Activated naive CD4-positive, alpha-beta T cell treated with anti-CD3 and anti-CD28 coated beads, Interleukin-2, amount 10 ng/mL, durations not matched to agents 7 days and 5 days (primary cell): Measurements from ENCODE around the gene GPANK1.

Experiments used
- CTCF ChIA-PET: fragments of 350-600 bp; sonication (Branson Sonifier 250); formaldehyde crosslinking; loops from one replicate; lab custom pipeline; 2021; ENCODE audit warnings: antibody characterized with exemption; lab: Charles Lee
- DNase-seq: peaks from one replicate; pipeline ENCODE4 v3.0.0-alpha.2; 2020
- H3K27ac Mint-ChIP-seq: one replicate; pipeline ENCODE4 v1.8.0; 2021; ENCODE audit warnings: mild to moderate bottlenecking, moderate library complexity, mixed read lengths
- H3K27me3 Mint-ChIP-seq: one replicate; pipeline ENCODE4 v1.8.0; 2021; ENCODE audit warnings: mild to moderate bottlenecking, mixed read lengths
- H3K36me3 Mint-ChIP-seq: one replicate; pipeline ENCODE4 v1.8.0; 2021; ENCODE audit warnings: mixed read lengths
- H3K4me1 Mint-ChIP-seq: one replicate; pipeline ENCODE4 v1.8.0; 2021; ENCODE audit warnings: mixed read lengths
- H3K4me3 Mint-ChIP-seq: one replicate; pipeline ENCODE4 v1.8.0; 2021; ENCODE audit warnings: mild to moderate bottlenecking, moderate library complexity, mixed read lengths
- H3K9me3 Mint-ChIP-seq: one replicate; pipeline ENCODE4 v1.8.0; 2021; ENCODE audit warnings: mixed read lengths

The GPANK1 gene

DNA sequence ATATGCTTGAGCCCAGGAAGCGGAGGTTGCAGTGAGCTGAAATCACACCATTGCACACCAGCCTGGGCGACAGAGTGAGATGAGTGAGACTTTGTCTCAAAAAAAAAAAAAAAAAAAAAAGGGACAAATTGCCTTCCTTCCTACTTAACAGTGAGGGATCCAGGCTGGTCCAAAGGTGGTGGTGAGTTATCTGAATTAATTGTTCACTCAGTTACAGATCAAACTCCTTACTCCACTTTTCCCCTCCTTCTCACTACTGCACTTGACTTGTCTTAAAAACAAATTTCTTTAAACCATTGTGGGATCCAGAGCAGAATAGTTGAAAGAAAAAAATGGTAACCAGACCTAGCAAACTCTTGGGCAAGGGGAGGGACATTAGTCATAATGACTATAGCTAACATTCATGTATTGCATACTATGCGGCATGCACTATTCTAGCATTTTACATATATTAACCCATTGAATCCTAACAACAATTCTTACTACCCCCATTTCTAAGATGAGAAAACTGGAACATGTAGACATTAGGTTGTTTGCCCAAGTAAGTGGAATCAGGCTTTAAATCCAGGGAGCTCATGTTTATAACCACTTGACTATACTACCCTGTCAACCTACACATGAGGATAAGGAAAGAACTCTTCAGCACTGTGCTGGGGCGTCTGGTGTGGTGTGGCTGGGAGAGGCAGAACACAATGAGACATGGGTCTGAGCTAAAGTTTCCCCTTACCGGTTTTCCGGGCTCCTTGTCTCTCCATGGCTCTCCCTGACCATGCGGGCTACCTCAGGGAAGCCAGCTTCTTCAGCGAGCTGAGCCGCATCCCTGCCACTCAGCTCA lies 1.5 kb downstream of the GPANK1 start:
- Mint-ChIP-seq H3K4me3 (peak overlapping the region; percentile 100), H3K4me1 (peaks cover 89% of the 10 kb centered on the region), H3K27ac (peak overlapping the region; percentile 98), H3K36me3 (peaks cover 67% of the 10 kb centered on the region), H3K27me3 (no peaks in the 10 kb centered on the region), H3K9me3 (no peaks in the 10 kb centered on the region)
- DNase-seq = no peak
- CTCF ChIA-PET = interaction anchor here (0.5 to 1.1 kb wide), 4 partner anchors 11 to 155 kb away, joined by 3 to 8 read pairs (median 4); partner anchors contain the start of gene BAG6

DNA sequence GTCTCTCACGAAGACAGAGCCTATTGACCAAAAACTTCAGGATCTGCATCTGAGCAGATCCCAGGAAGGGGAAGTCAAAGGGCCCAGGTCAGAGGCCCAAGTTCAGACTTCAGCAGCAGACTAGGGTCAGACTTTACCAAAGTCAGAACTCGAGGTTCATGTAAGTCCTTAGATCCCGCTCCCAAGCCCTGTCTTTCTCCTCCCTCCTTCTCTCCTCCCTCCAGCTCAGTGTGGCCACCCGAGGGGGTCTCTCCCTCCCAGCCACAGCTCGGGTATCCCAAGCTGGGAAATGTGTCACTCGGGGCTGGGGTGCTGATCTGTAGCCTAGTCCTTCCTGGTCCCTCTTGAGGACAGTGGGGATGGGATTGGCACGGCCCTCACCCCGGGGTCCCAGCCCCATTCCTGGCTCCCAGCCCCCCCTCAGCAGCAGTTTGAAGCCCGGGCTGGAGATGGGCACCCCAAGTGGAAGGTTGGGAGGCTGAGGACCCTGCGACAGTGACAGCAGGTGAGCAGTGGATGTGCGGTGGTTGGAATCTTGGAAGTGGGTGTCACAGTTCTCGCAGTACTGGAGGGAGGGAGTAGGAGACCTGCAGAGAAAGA lies 2.6 kb downstream of the GPANK1 start:
- CTCF ChIA-PET = interaction anchor here (0.7 kb wide), 1 partner anchor 232 kb away, joined by 3 read pairs; no protein-coding TSS in a partner anchor
- H3K9me3 Mint-ChIP-seq = no peaks in the 10 kb centered on the region
- peak overlapping the region; percentile 41 for H3K4me3 Mint-ChIP-seq
- no peaks in the 10 kb centered on the region for H3K27me3 Mint-ChIP-seq
- H3K36me3 Mint-ChIP-seq = peaks cover 66% of the 10 kb centered on the region
- DNase-seq = no peak
- peaks cover 89% of the 10 kb centered on the region for H3K4me1 Mint-ChIP-seq
- peak overlapping the region; percentile 70 for H3K27ac Mint-ChIP-seq

GRCh38 chr6:31661262-31662123 lies 3.3 kb downstream of the GPANK1 start:
- peak overlapping the region; percentile 90 for H3K4me3 Mint-ChIP-seq
- H3K27me3 Mint-ChIP-seq = no peaks in the 10 kb centered on the region
- no peak for DNase-seq
- peak overlapping the region; percentile 76 for H3K27ac Mint-ChIP-seq
- H3K9me3 Mint-ChIP-seq = no peaks in the 10 kb centered on the region
- peaks cover 85% of the 10 kb centered on the region for H3K4me1 Mint-ChIP-seq
- peaks cover 65% of the 10 kb centered on the region for H3K36me3 Mint-ChIP-seq
- CTCF ChIA-PET = interaction anchor here (0.6 to 1.5 kb wide), 3 partner anchors 168 to 1640 kb away, joined by 3 to 4 read pairs (median 3); no protein-coding TSS in a partner anchor

- Mint-ChIP-seq H3K4me3 (peak within 1 kb of the TSS; percentile 90), H3K9me3 (no peaks in the 10 kb centered on the region), H3K4me1 (peaks cover 85% of the 10 kb centered on the region), H3K27ac (peak within 1 kb of the TSS; percentile 92), H3K27me3 (no peaks in the 10 kb centered on the region), H3K36me3 (peaks cover 67% of the 10 kb centered on the region)
- DNase-seq = peak; percentile 84
- CTCF ChIA-PET = interaction anchor here (1.5 kb wide), 1 partner anchor 169 kb away, joined by 4 read pairs; no protein-coding TSS in a partner anchor
Observed at GRCh38 chr6:31660381-31661261, 4.2 kb downstream of the GPANK1 start, which contains the start of gene C6orf47. Gene C6orf47 (minus strand): TSS chr6:31660778. CDS start chr6:31659947, 831 bp downstream.

DNA sequence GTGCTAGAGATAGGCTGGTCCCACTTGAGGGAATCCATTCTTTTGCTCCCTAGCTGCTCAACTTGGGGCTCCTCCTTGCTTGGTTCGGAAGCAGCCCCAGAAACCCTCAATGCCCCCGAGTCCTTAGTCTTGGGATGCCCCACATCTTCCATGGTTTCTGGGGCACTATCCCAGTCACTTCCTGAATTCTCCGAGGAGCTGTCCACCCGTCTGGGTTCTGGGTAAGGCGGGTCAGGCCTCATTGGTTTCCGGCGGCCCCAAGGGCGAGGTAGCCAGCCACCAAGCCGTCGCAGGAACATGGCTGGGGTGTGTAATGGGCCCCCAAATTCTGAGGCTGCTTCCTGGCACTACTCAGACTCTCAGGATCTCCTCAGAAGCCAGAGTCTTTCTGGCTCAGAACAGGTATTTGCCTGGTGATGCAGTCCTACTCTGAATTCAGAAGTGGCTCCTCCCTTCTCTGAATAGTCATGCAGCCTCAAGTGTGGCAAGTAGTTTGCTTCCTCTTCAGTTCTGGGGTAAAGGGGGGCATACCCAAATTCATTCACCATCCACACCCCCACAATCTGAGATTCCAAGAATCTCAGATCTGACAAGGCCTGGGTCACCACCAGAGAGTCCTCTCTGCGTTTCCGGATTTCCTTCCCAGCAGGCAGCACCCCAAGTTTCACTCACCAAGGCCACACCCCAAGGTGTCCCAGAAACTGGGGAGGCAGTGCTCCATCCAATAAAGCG lies 5.0 kb downstream of the GPANK1 start:
- peak overlapping the region; percentile 92 for H3K27ac Mint-ChIP-seq
- peak; percentile 62 for DNase-seq

GRCh38 chr6:31658983-31659648 lies 5.7 kb downstream of the GPANK1 start:
- Mint-ChIP-seq H3K4me1 (peaks cover 88% of the 10 kb centered on the region), H3K36me3 (peaks cover 65% of the 10 kb centered on the region), H3K27me3 (no peaks in the 10 kb centered on the region), H3K4me3 (peak overlapping the region; percentile 90), H3K27ac (peak overlapping the region; percentile 92), H3K9me3 (no peaks in the 10 kb centered on the region)
- CTCF ChIA-PET = interaction anchor here (0.8 to 1.0 kb wide), 2 partner anchors 171 to 259 kb away, joined by 3 read pairs; no protein-coding TSS in a partner anchor
- DNase-seq = no peak

More for the DNA sequence above, 5.0 kb downstream of the GPANK1 start:
- Mint-ChIP-seq H3K9me3 (no peaks in the 10 kb centered on the region), H3K36me3 (peaks cover 72% of the 10 kb centered on the region), H3K4me3 (peak overlapping the region; percentile 90), H3K4me1 (peaks cover 92% of the 10 kb centered on the region), H3K27me3 (no peaks in the 10 kb centered on the region)
- CTCF ChIA-PET = interaction anchor here (0.8 to 1.5 kb wide), 3 partner anchors 170 to 260 kb away, joined by 3 to 4 read pairs (median 3); no protein-coding TSS in a partner anchor

DNA sequence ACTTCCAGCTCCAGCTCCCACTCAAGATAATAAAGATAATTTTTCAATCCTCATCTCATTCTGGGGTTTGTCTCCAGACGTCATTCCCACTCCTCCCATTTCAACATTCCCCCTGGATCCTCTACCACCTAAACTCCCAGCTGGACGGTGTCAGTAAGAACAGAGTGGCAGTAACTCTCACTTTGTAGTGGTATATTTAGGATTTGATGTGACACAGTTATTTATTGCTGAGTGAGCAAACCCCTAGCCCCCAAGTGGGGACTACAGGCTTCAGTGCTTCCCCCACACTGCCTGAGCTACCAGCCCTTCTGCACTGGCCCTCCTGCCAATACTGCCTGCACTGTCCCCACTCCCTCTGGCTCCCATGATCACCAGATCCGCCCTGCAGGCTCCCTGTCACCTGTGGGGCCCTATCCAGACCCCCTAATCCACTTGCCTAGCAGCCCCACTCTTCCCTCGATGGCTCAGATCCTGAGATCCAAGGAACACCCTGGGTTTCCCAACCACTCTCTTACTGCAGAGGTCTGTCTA lies 6.6 kb downstream of the GPANK1 start:
- no peaks in the 10 kb centered on the region for H3K27me3 Mint-ChIP-seq
- no peak for DNase-seq
- CTCF ChIA-PET = interaction anchor here (1.0 to 1.2 kb wide), 2 partner anchors 83 to 109 kb away, joined by 3 read pairs; no protein-coding TSS in a partner anchor
- peak overlapping the region; percentile 88 for H3K27ac Mint-ChIP-seq
- H3K4me1 Mint-ChIP-seq = peaks cover 84% of the 10 kb centered on the region
- H3K9me3 Mint-ChIP-seq = no peaks in the 10 kb centered on the region
- H3K36me3 Mint-ChIP-seq = peaks cover 56% of the 10 kb centered on the region
- H3K4me3 Mint-ChIP-seq = peak overlapping the region; percentile 57

GRCh38 chr6:31657406-31658157 lies 7.2 kb downstream of the GPANK1 start:
- H3K9me3 Mint-ChIP-seq = no peaks in the 10 kb centered on the region
- H3K4me3 Mint-ChIP-seq = peak overlapping the region; percentile 55
- peaks cover 56% of the 10 kb centered on the region for H3K36me3 Mint-ChIP-seq
- no peaks in the 10 kb centered on the region for H3K27me3 Mint-ChIP-seq
- H3K4me1 Mint-ChIP-seq = peaks cover 83% of the 10 kb centered on the region
- peak overlapping the region; percentile 88 for H3K27ac Mint-ChIP-seq
- peak; percentile 59 for DNase-seq
- CTCF ChIA-PET = interaction anchor here (1.0 to 1.2 kb wide), 2 partner anchors 83 to 109 kb away, joined by 3 read pairs; no protein-coding TSS in a partner anchor

- no peak for DNase-seq
- Mint-ChIP-seq H3K27ac (peak within 1 kb of the TSS; percentile 81), H3K27me3 (no peaks in the 10 kb centered on the region), H3K4me3 (no peak within 1 kb of the TSS), H3K4me1 (peaks cover 77% of the 10 kb centered on the region), H3K9me3 (no peaks in the 10 kb centered on the region), H3K36me3 (peaks cover 48% of the 10 kb centered on the region)
- CTCF ChIA-PET = no interaction called here
Observed at GRCh38 chr6:31655349-31656237, 9.2 kb downstream of the GPANK1 start, which contains the start of gene APOM. Gene APOM (plus strand): TSS chr6:31655894. CDS start chr6:31655967, 73 bp downstream.

DNA sequence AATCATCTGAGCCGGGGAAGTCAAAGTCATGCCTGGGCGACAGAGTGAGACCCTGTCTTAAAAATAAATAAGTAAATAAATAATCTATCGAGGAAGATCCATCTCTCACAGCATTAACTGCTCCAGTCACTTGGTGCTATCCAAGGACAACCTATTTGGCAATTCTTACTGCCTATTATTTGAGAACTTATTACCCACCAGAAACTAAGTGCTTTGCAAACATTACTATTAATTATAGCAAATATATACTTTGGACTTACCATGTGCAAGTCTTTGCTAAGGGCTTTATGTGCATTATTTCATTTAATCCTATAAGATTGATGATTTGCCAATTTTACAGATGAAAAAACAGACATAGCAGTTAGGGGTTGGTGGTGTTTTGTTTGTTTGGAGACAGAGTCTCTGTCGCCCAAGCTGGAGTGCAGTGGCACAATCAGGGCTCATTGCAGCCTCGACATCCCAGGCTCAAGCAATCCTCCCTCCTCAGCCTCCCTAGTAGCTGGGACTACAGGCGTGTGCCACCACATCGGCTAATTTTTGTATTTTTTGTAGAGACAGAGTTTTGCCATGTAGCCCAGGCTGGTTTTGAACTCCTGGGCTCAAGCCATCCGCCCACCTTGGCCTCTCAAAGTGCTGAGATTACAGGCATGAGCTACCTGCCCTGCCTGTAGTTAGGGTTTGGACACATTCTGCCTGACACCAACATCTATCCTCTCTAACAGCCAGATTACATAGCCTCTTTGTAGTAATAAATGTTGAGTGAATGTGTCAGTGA lies 10.0 kb downstream of the GPANK1 start:
- no peak for DNase-seq
- peaks cover 46% of the 10 kb centered on the region for H3K36me3 Mint-ChIP-seq
- H3K27ac Mint-ChIP-seq = no peak overlapping the region
- H3K27me3 Mint-ChIP-seq = no peaks in the 10 kb centered on the region
- H3K4me1 Mint-ChIP-seq = peaks cover 75% of the 10 kb centered on the region
- no peak overlapping the region for H3K4me3 Mint-ChIP-seq
- CTCF ChIA-PET = interaction anchor here (0.8 to 1.8 kb wide), 2 partner anchors 10 to 316 kb away, joined by 3 to 9 read pairs; partner anchors contain the start of gene GPANK1
- H3K9me3 Mint-ChIP-seq = no peaks in the 10 kb centered on the region
